Fibroblast of upper back skin (primary cell): ENCODE data around the gene RGPD6.
"Not testable (repeated sequence)": the region's sequence is repeated elsewhere in the genome, so short reads cannot be mapped to it uniquely, and the experiment has no call there.

Experiments used
- DNase-seq: peaks from one replicate; pipeline ENCODE4 v3.0.0-alpha.2; 2013

RGPD6 gene

GRCh38 chr2:110576763-110577416 lies at the start of gene RGPD6:
TSS of gene RGPD6 (minus strand) at chr2:110577222. CDS start at chr2:110577024, 198 bp downstream.
- not testable (repeated sequence) for DNase-seq

- not testable (repeated sequence) for DNase-seq
Observed at GRCh38 chr2:110619326-110619939, 42.4 kb upstream of the RGPD6 start.

DNA sequence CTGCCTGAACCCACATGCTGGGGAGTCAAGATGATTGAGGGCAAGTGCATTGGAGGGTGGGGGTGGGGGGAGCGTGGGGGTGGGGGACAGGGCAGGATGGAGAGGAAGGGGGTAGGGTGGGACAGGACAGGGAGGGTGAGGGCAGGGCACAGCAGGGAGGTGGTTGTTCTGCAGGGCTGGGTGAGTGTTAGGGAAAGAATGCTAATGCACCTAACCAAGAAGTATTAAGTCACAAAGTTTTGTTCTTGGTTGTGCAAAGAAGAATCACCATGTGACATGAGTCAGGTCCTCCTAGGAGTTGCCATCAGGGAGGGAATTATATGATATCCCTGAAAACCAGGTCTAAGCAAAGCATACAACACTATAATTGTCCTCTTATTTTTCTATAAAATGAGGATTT lies 36.9 kb upstream of the RGPD6 start:
- DNase-seq, result not testable (repeated sequence)

- DNase-seq, result not testable (repeated sequence)
Observed at GRCh38 chr2:110610613-110611250, 33.7 kb upstream of the RGPD6 start.

DNA sequence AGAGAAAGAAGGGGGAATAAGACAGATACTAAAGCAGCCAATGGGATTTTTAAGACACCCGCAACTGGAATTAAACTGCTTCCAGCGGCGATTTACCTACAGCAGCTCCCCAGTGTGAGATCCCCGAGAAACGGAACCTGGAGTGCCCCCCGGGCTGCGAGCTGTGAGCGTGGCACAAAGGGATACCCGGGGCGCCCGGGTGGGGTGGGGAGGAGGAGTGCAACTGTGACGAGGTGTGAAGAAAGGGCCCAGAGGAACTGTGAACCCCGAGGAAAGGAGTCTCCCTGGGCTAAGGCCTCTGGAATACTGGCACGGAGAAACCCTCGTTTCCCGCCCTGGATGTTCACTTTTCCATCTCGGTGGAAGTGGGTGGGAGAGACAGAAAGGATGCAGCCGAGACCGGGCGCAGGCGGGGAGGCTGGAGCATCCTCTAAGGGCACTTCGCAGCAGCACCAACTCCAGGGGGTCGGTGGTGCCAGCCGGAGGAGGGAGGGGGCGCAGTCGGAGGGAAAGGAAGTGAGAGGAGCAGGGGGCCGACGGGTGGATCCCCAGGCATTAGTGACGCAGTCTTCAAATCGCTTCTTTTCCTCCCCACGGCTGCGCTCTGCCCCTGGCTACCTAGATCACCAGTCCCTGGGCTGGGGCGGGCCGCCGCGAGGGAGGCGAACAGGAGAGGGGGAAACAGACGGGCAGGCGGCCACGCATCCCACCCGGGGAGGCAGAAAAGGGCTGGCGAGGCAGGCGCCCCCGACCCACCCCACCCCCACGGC lies 33.0 kb upstream of the RGPD6 start:
- not testable (repeated sequence) for DNase-seq

- not testable (repeated sequence) for DNase-seq
Observed at GRCh38 chr2:110608788-110609502, 31.9 kb upstream of the RGPD6 start.

DNA sequence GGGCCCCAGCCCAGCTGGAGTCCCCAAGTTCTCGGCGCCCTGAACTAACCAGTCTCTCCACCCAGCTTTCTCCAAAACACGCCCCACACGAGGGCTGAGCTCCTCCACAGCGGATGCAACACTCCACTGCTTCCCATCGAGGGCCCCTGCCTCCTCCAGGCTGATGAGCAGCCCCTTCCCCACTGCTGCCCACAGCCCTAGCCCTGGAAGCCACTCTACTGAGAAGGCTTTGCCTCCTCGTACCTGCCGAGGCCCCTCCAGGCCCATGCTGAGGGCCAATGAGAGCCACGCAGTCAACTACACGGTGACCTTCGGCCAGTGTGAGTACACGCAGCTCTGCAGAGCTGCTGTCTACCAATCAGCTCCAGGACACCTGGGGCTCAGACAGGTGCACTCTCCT lies 28.0 kb upstream of the RGPD6 start:
- DNase-seq, result not testable (repeated sequence)

GRCh38 chr2:110603917-110604591 lies 27.0 kb upstream of the RGPD6 start:
- DNase-seq, result not testable (repeated sequence)

DNA sequence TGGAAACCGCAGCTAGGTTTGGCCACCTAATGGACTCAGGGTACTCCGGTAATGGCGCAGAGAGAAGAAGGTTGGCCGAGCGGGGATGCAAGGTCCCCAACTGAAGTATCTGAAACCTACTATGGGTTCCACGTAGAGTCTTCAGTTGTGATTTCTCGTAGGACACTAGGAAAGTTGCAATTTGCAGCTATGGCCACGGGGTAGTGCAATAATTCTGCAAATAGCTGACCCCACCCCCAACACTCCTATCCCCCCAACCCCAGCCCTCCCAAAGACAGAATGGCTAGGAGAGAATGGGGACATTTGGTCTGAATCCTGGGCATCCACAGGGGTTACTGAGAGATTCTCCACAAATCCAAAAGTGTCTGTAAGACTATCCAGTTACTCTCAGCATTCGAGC lies 25.1 kb upstream of the RGPD6 start:
- not testable (repeated sequence) for DNase-seq

DNA sequence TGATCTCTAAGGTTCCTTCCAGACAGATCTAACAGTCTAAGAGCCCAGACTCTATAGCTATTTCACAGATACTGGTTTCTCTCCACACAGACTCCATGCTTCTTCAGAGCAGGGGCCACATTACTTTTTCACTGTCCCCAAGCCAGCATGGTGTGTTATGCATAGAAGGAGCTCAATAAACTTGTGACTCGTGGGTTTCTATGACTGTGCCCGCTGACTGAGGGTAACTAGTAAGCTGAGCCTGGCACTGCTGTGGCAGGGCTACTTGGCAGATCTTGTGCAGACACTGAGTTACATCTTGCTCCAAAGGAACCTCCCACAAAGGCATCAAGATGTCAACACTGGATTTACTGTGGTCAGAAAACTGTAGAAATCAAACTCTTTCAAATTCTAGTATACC lies 15.0 kb upstream of the RGPD6 start:
- not testable (repeated sequence) for DNase-seq

DNA sequence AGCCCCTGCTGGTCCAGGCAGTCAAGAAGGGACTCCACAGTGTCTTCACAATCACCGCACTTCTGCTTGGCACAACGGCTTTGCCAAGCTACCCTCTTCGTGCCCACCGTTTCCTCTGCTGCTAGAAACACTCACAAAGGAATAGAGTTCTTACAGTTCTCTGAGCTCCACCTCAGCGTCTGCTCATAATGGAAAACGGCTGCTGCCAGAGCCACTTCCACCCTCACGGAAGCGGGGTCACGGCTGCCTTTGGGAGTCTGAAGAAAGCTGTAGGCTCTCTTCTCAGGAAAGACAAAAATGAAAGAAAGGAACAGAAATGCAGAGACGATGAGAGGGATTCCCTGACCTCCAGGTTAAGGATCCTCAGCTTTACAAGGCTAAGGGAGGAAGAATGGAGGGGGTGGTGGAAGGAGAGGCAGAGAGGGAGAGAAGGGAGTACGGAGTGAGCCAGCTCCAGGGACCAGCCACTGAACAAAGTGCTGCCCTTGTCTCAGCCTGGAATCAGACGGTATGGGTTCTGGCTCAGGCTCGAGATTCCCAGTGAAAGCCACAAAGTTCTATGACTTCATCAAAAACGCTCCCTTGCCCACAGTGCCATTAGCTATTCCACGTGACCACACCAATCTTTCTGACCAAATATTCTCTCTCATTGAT lies 12.8 kb upstream of the RGPD6 start:
- not testable (repeated sequence) for DNase-seq

DNA sequence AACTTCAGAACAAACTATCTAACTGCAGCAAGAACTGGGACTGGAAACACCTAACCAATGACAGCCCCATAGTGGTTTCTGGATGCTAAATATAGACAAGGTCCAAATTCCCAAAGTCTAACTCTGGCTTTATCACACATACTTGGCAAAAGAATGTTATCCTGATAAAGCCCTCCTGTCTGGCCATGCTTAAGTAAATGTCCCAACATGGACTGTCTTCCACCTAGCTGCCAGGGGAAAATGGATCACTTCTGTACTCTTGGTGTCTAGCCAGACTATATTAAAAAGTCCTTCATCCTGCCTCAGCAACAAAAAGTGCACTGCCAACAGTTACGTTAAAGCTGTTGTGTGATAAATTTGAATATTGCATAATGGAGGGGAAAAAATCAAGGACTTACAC lies 11.5 kb upstream of the RGPD6 start:
- not testable (repeated sequence) for DNase-seq

DNA sequence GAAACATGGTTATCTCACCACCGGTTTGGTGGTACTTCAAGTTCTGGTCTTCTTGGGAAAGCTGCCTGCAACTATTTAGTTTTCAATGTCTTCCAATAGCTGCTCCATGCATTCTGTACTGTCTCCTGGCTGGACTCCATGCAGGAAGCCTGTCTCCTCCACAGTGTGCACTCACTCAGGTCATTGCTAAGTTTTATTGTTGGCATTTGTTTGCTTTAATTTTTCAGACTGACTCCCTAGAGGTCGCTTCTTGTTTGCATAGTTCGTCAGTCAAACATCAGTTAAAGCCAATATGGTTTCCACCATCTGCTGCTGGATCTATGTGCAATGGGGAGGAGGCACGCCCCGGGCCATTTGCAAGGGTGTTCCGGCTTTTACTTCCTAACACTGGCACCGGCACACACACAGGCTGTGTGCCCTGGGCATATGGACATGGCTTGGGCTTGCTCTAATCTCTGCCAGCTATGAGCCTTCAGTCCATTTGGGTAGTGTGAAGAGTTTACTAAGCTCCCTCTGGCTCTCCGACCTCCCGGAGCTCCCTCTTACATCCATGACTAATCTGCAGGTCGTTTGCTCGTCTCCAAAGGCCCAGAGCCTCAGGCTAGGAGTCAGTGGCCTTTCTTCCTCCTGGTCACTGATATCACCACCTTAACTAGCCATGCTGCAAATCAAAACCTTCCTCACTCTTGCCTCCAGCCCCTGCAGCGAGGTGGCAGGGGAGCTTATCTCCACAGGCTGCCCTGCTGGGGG lies 2.4 kb upstream of the RGPD6 start:
- DNase-seq, result not testable (repeated sequence)

DNA sequence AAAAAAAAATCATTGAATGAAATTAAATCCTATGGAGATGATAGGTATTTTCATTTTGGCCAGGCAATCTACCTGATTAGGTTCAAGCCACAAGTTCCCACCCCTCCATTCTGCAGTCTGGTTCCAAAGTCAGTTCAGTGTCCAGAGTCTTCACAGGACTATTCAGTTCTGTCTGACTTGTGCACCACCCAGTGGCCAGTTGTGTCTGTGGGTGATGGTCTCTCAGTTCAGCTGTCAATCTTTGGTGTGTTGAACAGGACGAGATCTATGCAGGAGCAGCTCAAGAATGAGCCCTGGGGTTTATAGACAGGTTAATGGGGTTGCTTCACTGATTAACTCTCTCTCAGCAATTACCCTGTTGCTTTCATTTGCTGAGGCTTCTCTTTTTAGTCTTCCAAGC lies 1.4 kb upstream of the RGPD6 start:
- not testable (repeated sequence) for DNase-seq

GRCh38 chr2:110499755-110500377 lies 77.2 kb downstream of the RGPD6 start:
- DNase-seq, result not testable (repeated sequence)

GRCh38 chr2:110496027-110496426 lies 81.0 kb downstream of the RGPD6 start:
- not testable (repeated sequence) for DNase-seq

DNA sequence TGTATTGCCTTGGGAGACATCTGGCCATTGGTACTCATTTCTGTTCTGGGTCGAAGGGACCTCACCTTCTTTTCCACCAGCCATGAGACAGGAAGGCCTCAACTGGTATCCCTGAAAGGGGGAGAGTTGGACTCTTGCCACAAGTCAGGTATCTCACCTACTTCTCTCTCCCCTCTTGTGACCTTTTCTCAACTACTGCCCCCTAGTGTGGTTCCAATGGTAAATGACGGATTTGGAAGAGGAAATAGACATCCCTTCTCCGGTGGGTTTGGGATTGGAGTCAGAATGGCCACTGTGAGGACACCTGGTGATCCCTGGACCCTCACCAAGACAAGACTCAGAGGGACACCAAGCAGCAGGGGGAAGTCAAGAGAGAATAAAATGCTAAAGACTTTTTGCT lies 82.5 kb downstream of the RGPD6 start:
- not testable (repeated sequence) for DNase-seq

DNA sequence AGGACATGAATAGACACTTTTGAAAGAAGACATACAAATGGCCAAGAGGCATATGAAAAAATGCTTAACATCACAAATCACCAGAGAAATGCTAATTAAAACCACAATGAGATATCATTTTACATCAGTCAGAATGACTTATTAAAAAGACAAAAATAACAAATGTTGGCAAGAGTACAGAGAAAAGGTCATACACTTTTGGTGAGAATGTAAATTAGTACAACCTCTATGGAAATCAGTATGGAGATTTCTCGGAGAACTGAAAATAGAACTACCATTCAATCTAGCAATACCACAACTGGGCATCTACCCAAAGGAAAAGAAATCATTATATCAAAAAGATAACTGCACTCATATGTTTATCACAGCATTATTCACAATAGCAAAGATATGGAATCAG lies 88.0 kb downstream of the RGPD6 start:
- DNase-seq, result not testable (repeated sequence)

DNA sequence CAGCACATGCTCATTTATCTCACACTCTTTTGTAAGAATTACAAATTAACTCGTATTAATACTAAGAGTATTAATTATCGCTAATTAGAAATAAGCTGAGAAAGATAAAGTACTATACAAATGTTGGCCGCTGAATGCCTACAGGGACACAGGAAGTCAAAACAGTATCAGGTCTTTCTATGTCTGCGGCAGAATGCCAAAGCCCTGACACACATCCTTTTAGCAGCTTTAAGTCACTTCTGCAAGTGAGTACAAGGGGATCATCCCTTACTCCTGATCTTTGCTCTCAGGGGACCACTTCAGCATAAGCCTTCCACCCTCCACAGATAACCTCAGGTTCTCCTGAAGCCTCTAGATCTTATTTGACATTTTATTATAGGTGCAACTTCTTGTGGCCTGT lies 94.3 kb downstream of the RGPD6 start:
- not testable (repeated sequence) for DNase-seq

- not testable (repeated sequence) for DNase-seq
Observed at GRCh38 chr2:110481200-110481599, 95.8 kb downstream of the RGPD6 start.
